Gastroesophageal sphincter (tissue), 4 donors: ENCODE measurements around the gene ACTL6B. TPM values are rescaled to one million over a fixed set of nuclear protein-coding genes. Genes with fewer than 3 reads are reported as not detected.

Source experiments
- ATAC-seq: fragments of 150-250 bp; one replicate; pipeline ENCODE4 v1.9.1; 2016; ENCODE audit warnings: mild to moderate bottlenecking, moderate library complexity
- H3K27ac ChIP-seq, 4 donors: fragments of 200-600 bp; sonication (generic) in 3 of 4; 1 replicate in 3 of 4; 2 replicates in 1 of 4; pipeline ENCODE4 v1.5.1; 2016 to 2019
- H3K27me3 ChIP-seq: fragments of 200-600 bp; sonication (generic); one replicate; pipeline ENCODE4 v1.5.1; 2019
- H3K36me3 ChIP-seq, 2 donors: fragments of 200-600 bp; sonication (generic); one replicate each; pipeline ENCODE4 v1.5.1; 2019; ENCODE audit warnings: control low read depth in 1 of 2
- H3K4me1 ChIP-seq, 3 donors: fragments of 200-600 bp; sonication (generic); 1 replicate in 2 of 3; 2 replicates in 1 of 3; pipeline ENCODE4 v1.5.1; 2016 to 2019; ENCODE audit warnings: control low read depth in 2 of 3
- H3K4me3 ChIP-seq, 2 donors: fragments of 200-600 bp; sonication (generic); one replicate each; pipeline ENCODE4 v1.5.1; 2019; ENCODE audit warnings: mild to moderate bottlenecking in 1 of 2, moderate library complexity in 1 of 2
- H3K9me3 ChIP-seq, 3 donors: fragments of 200-600 bp; sonication (generic); one replicate each; pipeline ENCODE4 v1.5.1; 2017 to 2019; ENCODE audit warnings: control low read depth in 2 of 3
- CTCF ChIP-seq, 4 experiments: fragments of 200-600 bp in 2 of 4; fragments of 450-650 bp in 2 of 4; sonication (generic) in 1 of 4; IDR thresholded peaks; one replicate each; pipeline ENCODE4 v1.5.1; 2017 to 2019; ENCODE audit warnings: antibody characterized with exemption in 4 of 4, mild to moderate bottlenecking in 2 of 4, moderate library complexity in 2 of 4
- EP300 ChIP-seq: sonication (generic); formaldehyde crosslinking; IDR thresholded peaks from one replicate; pipeline ENCODE4 v1.6.1; 2017; ENCODE audit warnings: antibody characterized with exemption, mild to moderate bottlenecking
- POLR2A ChIP-seq, 2 donors: fragments of 450-650 bp; IDR thresholded peaks; one replicate each; pipeline ENCODE4 v1.6.1; 2017; ENCODE audit warnings: antibody characterized with exemption in 2 of 2, mild to moderate bottlenecking in 2 of 2, moderate library complexity in 1 of 2
- POLR2AphosphoS5 ChIP-seq: sonication (generic); formaldehyde crosslinking; IDR thresholded peaks from one replicate; pipeline ENCODE4 v1.6.1; 2017; ENCODE audit warnings: antibody characterized with exemption
- WGBS, 2 donors: methylation state at CpG; one replicate each; pipeline ENCODE4 v1.1.5; 2018; ENCODE audit warnings: low coverage in 1 of 2; 5-methylcytosine and 5-hydroxymethylcytosine counted together
- total RNA-seq, 4 donors: library from RNA; depleted of rRNA; stranded (reverse); fragments of >200 nt; gene quantifications; one replicate each; pipeline ENCODE4 v1.1.0, GENCODE V29; 2016

Gene ACTL6B
- total RNA-seq, 4 donors from 2014 or later = 2.2 TPM; not detected in 3

- Histone ChIP-seq H3K9me3 (no peaks in the 10 kb centered on the region), H3K4me1 (peaks cover 0 to 12% (median 0%) of the 10 kb centered on the region in 3 donors), H3K27me3 (peaks cover 30% of the 10 kb centered on the region), H3K4me3 (peak overlapping the region in 1 of 2 donors; percentile 44), H3K36me3 (no peaks in the 10 kb centered on the region), H3K27ac (no peak overlapping the region)
- ATAC-seq = no peak
- no peak for TF ChIP-seq CTCF (IDR thresholded peaks at IDR 0.05)
- TF ChIP-seq EP300 = no peak
- no peak for TF ChIP-seq POLR2A (IDR thresholded peaks at IDR 0.05)
- no peak for TF ChIP-seq POLR2AphosphoS5
- WGBS, 2 donors = 85 to 92% methylated on average over 2 to 4 of the region's 21 CpGs
Measured at GRCh38 chr7:100627238-100627549, 29.1 kb downstream of the ACTL6B start.

GRCh38 chr7:100626530-100627237 is 29.6 kb downstream of the ACTL6B start:
- no peak for TF ChIP-seq POLR2AphosphoS5
- TF ChIP-seq EP300 = no peak
- no peak for TF ChIP-seq CTCF (IDR thresholded peaks at IDR 0.05)
- TF ChIP-seq POLR2A (IDR thresholded peaks at IDR 0.05) = no peak
- ATAC-seq = peak; percentile 95
- H3K4me1 ChIP-seq = peaks cover 0 to 12% (median 0%) of the 10 kb centered on the region in 3 donors
- peak overlapping the region in 1 of 4 donors; percentile 50 for H3K27ac ChIP-seq
- H3K36me3 ChIP-seq = peaks cover 0 to 4% of the 10 kb centered on the region in 2 donors
- H3K27me3 ChIP-seq = peaks cover 25% of the 10 kb centered on the region
- H3K9me3 ChIP-seq = no peaks in the 10 kb centered on the region
- WGBS, 2 donors = 33 to 40% methylated on average over 1 to 3 of the region's 37 CpGs
- peak overlapping the region in 1 of 2 donors; percentile 44 for H3K4me3 ChIP-seq

GRCh38 chr7:100626055-100626454 is 30.2 kb downstream of the ACTL6B start:
- peak overlapping the region in 1 of 2 donors; percentile 44 for H3K4me3 ChIP-seq
- no peak overlapping the region for H3K27ac ChIP-seq
- 6 to 23% methylated on average over 2 to 3 of the region's 3 CpGs for WGBS, 2 donors
- H3K36me3 ChIP-seq = peaks cover 0 to 10% of the 10 kb centered on the region in 2 donors
- TF ChIP-seq EP300 (no peak), CTCF (IDR thresholded peaks at IDR 0.05) (no peak), POLR2A (IDR thresholded peaks at IDR 0.05) (no peak), POLR2AphosphoS5 (no peak)
- ATAC-seq = no peak
- peaks cover 0 to 12% (median 0%) of the 10 kb centered on the region in 3 donors for H3K4me1 ChIP-seq
- no peaks in the 10 kb centered on the region for H3K9me3 ChIP-seq
- H3K27me3 ChIP-seq = peaks cover 19% of the 10 kb centered on the region

GRCh38 chr7:100623951-100624824 is 32.1 kb downstream of the ACTL6B start:
- ATAC-seq = no peak
- Histone ChIP-seq H3K4me1 (peaks cover 0 to 12% (median 0%) of the 10 kb centered on the region in 3 donors), H3K27ac (no peak overlapping the region), H3K4me3 (no peak overlapping the region), H3K9me3 (no peaks in the 10 kb centered on the region), H3K36me3 (peaks cover 0 to 20% of the 10 kb centered on the region in 2 donors), H3K27me3 (peaks cover 9% of the 10 kb centered on the region)
- 81 to 90% methylated on average over 13 to 15 of the region's 15 CpGs for whole genome bisulfite sequencing, 2 donors
- TF ChIP-seq POLR2AphosphoS5 (no peak), EP300 (no peak), POLR2A (IDR thresholded peaks at IDR 0.05) (no peak), CTCF (IDR thresholded peaks at IDR 0.05) (no peak)
